SK-N-MC (cell line): ENCODE measurements around the gene ATP6V1C2.

Experiments used
- EZH2 ChIP-seq: fragments of 200-600 bp; sonication (generic); IDR thresholded peaks from one replicate; pipeline ENCODE4 v1.6.1; 2017; ENCODE audit warnings: antibody characterized with exemption
- POLR2AphosphoS5 ChIP-seq: IDR thresholded peaks from 2 replicates; pipeline ENCODE4 v1.6.1; 2012; ENCODE audit warnings: mild to moderate bottlenecking, low read depth, low read length, borderline replicate concordance

DNA sequence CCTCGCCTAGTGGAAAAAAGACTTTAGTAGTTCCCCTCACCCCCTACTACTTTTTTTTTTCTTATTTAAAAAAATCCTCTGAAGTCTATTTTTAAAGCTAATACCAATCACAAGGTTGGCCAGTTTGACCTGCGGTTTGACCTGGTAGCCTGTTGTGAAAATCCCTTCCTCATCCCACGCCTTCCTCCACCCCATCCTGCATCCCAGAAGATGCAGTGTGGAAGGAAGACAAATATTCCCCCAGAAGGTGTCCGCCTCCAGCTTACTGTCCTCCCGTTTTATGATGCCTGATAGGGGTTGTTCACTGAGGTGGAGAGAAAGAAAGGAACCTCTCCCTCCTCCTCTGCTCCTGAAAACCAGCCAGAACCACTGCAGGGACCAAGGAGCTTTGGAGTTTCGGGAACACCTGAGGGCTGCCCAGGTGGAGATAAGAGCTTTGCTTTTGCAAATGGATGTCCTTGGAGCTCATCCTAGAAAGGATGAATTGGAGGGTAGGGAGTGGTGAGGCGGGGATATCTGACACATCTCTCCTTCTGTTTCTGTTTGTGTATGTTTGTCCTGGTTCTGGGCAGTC lies 909 bp downstream of the ATP6V1C2 start:
- TF ChIP-seq POLR2AphosphoS5: no peak
- TF ChIP-seq EZH2: no peak
